H1 (cell line): ENCODE measurements around the gene TNFRSF13B. TPM values are rescaled to one million over a fixed set of nuclear protein-coding genes. Genes with fewer than 3 reads are reported as not detected.

Experiments used
- CTCF ChIA-PET: fragments of 300-600 bp; sonication (Branson Sonifier 250); formaldehyde crosslinking; loops from one replicate; lab custom pipeline; 2021; ENCODE audit not compliant: partially characterized antibody; lab: Charles Lee
- POLR2A ChIA-PET: fragments of 300-600 bp; sonication (Branson Sonifier 250); formaldehyde crosslinking; loops from one replicate; lab custom pipeline; 2021; ENCODE audit warnings: inconsistent platforms; ENCODE audit not compliant: partially characterized antibody; lab: Charles Lee
- DNase-seq, 2 experiments: peaks; one replicate each; pipeline versions ENCODE4 v3.0.0 to v3.0.0-alpha.2; 2010 to 2022; ENCODE audit warnings: low spot score in 2 of 2, low read depth in 1 of 2, mixed read lengths in 1 of 2
- FAIRE-seq: peaks from 2 replicates; lab custom pipeline; 2011; peaks lifted over from hg19 to GRCh38; lab: Jason Lieb, UNC
- H2AFZ ChIP-seq: 2 replicates; pipeline ENCODE4 v1.8.1; 2012; ENCODE audit warnings: low read length, inconsistent platforms
- H2AK5ac ChIP-seq: 2 replicates; pipeline ENCODE4 v1.6.1; 2013; ENCODE audit warnings: low read depth, low read length
- H2BK120ac ChIP-seq: replicated peaks from 2 replicates; pipeline ENCODE3; 2013; ENCODE audit warnings: low read depth, low read length, inconsistent platforms
- H2BK12ac ChIP-seq: 2 replicates; pipeline ENCODE4 v1.6.1; 2013; ENCODE audit warnings: low read depth, low read length
- H2BK15ac ChIP-seq: 2 replicates; pipeline ENCODE4 v1.6.1; 2013; ENCODE audit warnings: low read length
- H2BK20ac ChIP-seq: 2 replicates; pipeline ENCODE4 v1.6.1; 2013; ENCODE audit warnings: low read length
- H2BK5ac ChIP-seq: 2 replicates; pipeline ENCODE4 v1.6.1; 2013; ENCODE audit warnings: low read depth, low read length
- H3K14ac ChIP-seq: 2 replicates; pipeline ENCODE4 v1.6.1; 2013; ENCODE audit warnings: inconsistent platforms; ENCODE audit not compliant: insufficient read length
- H3K18ac ChIP-seq: 2 replicates; pipeline ENCODE4 v1.6.1; 2013; ENCODE audit warnings: low read length; ENCODE audit errors: extremely low read depth
- H3K23ac ChIP-seq: 2 replicates; pipeline ENCODE4 v1.6.1; 2013; ENCODE audit warnings: inconsistent platforms; ENCODE audit not compliant: insufficient read length
- H3K23me2 ChIP-seq: 2 replicates; pipeline ENCODE4 v1.6.1; 2013; ENCODE audit warnings: low read depth, low read length
- H3K27ac ChIP-seq: 2 replicates; pipeline ENCODE4 v1.6.1; 2011; ENCODE audit warnings: low read depth, low read length, inconsistent platforms
- H3K27me3 ChIP-seq, 4 experiments: replicated peaks in 1 of 4; 1 replicate in 1 of 4; 2 replicates in 3 of 4; pipeline versions ENCODE4 v1.6.1 to v1.8.1; 2011 to 2013; ENCODE audit warnings: low read length in 3 of 4, mild to moderate bottlenecking in 3 of 4, inconsistent platforms in 2 of 4, mixed read lengths in 2 of 4, moderate library complexity in 1 of 4; ENCODE audit not compliant: control insufficient read depth in 3 of 4, insufficient read depth in 3 of 4; ENCODE audit errors: extremely low read depth in 1 of 4
- H3K36me3 ChIP-seq, 4 experiments: 2 replicates each; pipeline versions ENCODE4 v1.6.1 to v1.8.1; 2011 to 2013; ENCODE audit warnings: mild to moderate bottlenecking in 4 of 4, low read length in 3 of 4, moderate library complexity in 2 of 4, control low read depth in 1 of 4, inconsistent platforms in 1 of 4; ENCODE audit not compliant: insufficient read depth in 4 of 4, control insufficient read depth in 2 of 4
- H3K4ac ChIP-seq: replicated peaks from 2 replicates; pipeline ENCODE3; 2013; ENCODE audit warnings: low read length, low read depth, mixed read lengths, inconsistent platforms; ENCODE audit not compliant: insufficient read length
- H3K4me1 ChIP-seq, 4 experiments: replicated peaks in 1 of 4; 1 replicate in 1 of 4; 2 replicates in 3 of 4; pipeline versions ENCODE4 v1.6.1 to v1.8.1; 2011 to 2013; ENCODE audit warnings: low read length in 3 of 4, inconsistent platforms in 2 of 4, mixed read lengths in 1 of 4; ENCODE audit not compliant: insufficient read depth in 4 of 4, control insufficient read depth in 3 of 4
- H3K4me2 ChIP-seq, 2 experiments: 2 replicates each; pipeline versions ENCODE4 v1.6.1 to v1.8.1; 2011 to 2013; ENCODE audit warnings: low read depth in 2 of 2, low read length in 2 of 2, control low read depth in 1 of 2, inconsistent platforms in 1 of 2, mild to moderate bottlenecking in 1 of 2; ENCODE audit not compliant: insufficient read depth in 1 of 2
- H3K4me3 ChIP-seq, 4 experiments: fragments of 200-600, 300-600 bp in 1 of 4; sonication (generic), shearing (Covaris generic), sonication (Bioruptor Twin) in 1 of 4; 2 replicates each; pipeline versions ENCODE4 v1.5.1 to v1.8.1; 2011 to 2016; ENCODE audit warnings: low read length in 4 of 4, low read depth in 3 of 4, control low read depth in 2 of 4, inconsistent platforms in 2 of 4, mild to moderate bottlenecking in 2 of 4, mixed read lengths in 1 of 4, moderate library complexity in 1 of 4; ENCODE audit not compliant: insufficient read depth in 2 of 4; ENCODE audit errors: extremely low read depth in 1 of 4
- H3K56ac ChIP-seq: replicated peaks from 2 replicates; pipeline ENCODE3; 2013; ENCODE audit warnings: low read depth, mild to moderate bottlenecking, mixed read lengths, low read length, inconsistent platforms; ENCODE audit not compliant: insufficient read length
- H3K79me1 ChIP-seq: 2 replicates; pipeline ENCODE4 v1.6.1; 2013; ENCODE audit warnings: low read depth, low read length, control low read depth
- H3K79me2 ChIP-seq, 2 experiments: 2 replicates each; pipeline versions ENCODE4 v1.6.1 to v1.8.1; 2012 to 2013; ENCODE audit warnings: low read length in 2 of 2, mild to moderate bottlenecking in 2 of 2, inconsistent platforms in 1 of 2; ENCODE audit not compliant: insufficient read depth in 2 of 2, control insufficient read depth in 1 of 2
- H3K9ac ChIP-seq, 4 experiments: replicated peaks in 1 of 4; 1 replicate in 1 of 4; 2 replicates in 3 of 4; pipeline versions ENCODE4 v1.6.1 to v1.8.1; 2011 to 2013; ENCODE audit warnings: low read depth in 3 of 4, low read length in 3 of 4, control low read depth in 2 of 4, mild to moderate bottlenecking in 2 of 4, moderate library complexity in 2 of 4, inconsistent platforms in 1 of 4; ENCODE audit errors: extremely low read depth in 1 of 4
- H3K9me3 ChIP-seq, 2 experiments: 2 replicates each; pipeline versions ENCODE4 v1.6.1 to v1.8.1; 2012 to 2013; ENCODE audit warnings: mild to moderate bottlenecking in 2 of 2, moderate library complexity in 2 of 2, control low read depth in 1 of 2, inconsistent platforms in 1 of 2, low read depth in 1 of 2, low read length in 1 of 2, mixed read lengths in 1 of 2; ENCODE audit not compliant: insufficient read depth in 2 of 2
- H4K20me1 ChIP-seq, 2 experiments: replicated peaks in 1 of 2; 2 replicates each; pipeline versions ENCODE3 to v1.8.1; 2011 to 2013; ENCODE audit warnings: inconsistent platforms in 2 of 2, low read length in 2 of 2, mild to moderate bottlenecking in 1 of 2; ENCODE audit not compliant: insufficient read depth in 2 of 2, control insufficient read depth in 1 of 2
- H4K5ac ChIP-seq: 2 replicates; pipeline ENCODE4 v1.6.1; 2013; ENCODE audit warnings: low read length, low read depth, mixed read lengths, inconsistent platforms; ENCODE audit not compliant: insufficient read length
- H4K8ac ChIP-seq: 2 replicates; pipeline ENCODE4 v1.8.0; 2013; ENCODE audit warnings: mild to moderate bottlenecking, moderate library complexity, low read length, inconsistent platforms; ENCODE audit not compliant: insufficient read depth; ENCODE audit errors: extremely low read depth
- H4K91ac ChIP-seq: replicated peaks from 2 replicates; pipeline ENCODE3; 2013; ENCODE audit warnings: low read length, mixed read lengths, inconsistent platforms; ENCODE audit not compliant: insufficient read length
- EP300 ChIP-seq, 2 experiments: IDR thresholded peaks; 1 replicate in 1 of 2; 2 replicates in 1 of 2; pipeline ENCODE4 v1.6.1; 2011 to 2012; ENCODE audit warnings: low read depth in 2 of 2, low read length in 2 of 2, mild to moderate bottlenecking in 2 of 2, borderline replicate concordance in 1 of 2, inconsistent platforms in 1 of 2, moderate library complexity in 1 of 2
- WGBS, 2 experiments: shearing (Covaris generic) in 1 of 2; methylation state at CpG; one replicate each; pipeline versions ENCODE4 v1.1.6 to v1.1.7; 2013 to 2015; ENCODE audit warnings: low lambda C conversion rate in 2 of 2, mixed read lengths in 2 of 2, inconsistent platforms in 1 of 2, low coverage in 1 of 2, missing lambda C conversion rate in 1 of 2; ENCODE audit not compliant: insufficient replicate concordance in 2 of 2, insufficient coverage in 1 of 2, insufficient read length in 1 of 2; ENCODE audit errors: extremely low coverage in 1 of 2, missing lambda C conversion rate in 1 of 2; 5-methylcytosine and 5-hydroxymethylcytosine counted together
- polyA plus RNA-seq, 7 experiments: library from polyadenylated mRNA; depleted of rRNA in 3 of 7; stranded (reverse) in 5 of 7; unstranded in 2 of 7; fragments of >200 nt in 5 of 7; fragments of 200-250 nt in 2 of 7; gene quantifications; 1 replicate in 5 of 7; 2 replicates in 1 of 7; 4 replicates in 1 of 7; pipeline versions ENCODE4 v1.2.1 to v1.2.3, GENCODE V29; 2011 to 2013; ENCODE audit warnings: missing spikeins in 2 of 7, mixed read lengths in 2 of 7
- total RNA-seq: library from RNA; stranded (reverse); fragmentation: NEBNext Ultra II Directional; extraction: Animal tissue kit (Norgen Biotek cat#: 25700); gene quantifications from 2 replicates; pipeline ENCODE4 v1.2.1, GENCODE V29; 2021

Gene TNFRSF13B
- total and polyA plus RNA-seq, 2 of the 8 experiments (the other 6 are each of a cell fraction or from before 2014, with no cell fraction given): not detected

DNA sequence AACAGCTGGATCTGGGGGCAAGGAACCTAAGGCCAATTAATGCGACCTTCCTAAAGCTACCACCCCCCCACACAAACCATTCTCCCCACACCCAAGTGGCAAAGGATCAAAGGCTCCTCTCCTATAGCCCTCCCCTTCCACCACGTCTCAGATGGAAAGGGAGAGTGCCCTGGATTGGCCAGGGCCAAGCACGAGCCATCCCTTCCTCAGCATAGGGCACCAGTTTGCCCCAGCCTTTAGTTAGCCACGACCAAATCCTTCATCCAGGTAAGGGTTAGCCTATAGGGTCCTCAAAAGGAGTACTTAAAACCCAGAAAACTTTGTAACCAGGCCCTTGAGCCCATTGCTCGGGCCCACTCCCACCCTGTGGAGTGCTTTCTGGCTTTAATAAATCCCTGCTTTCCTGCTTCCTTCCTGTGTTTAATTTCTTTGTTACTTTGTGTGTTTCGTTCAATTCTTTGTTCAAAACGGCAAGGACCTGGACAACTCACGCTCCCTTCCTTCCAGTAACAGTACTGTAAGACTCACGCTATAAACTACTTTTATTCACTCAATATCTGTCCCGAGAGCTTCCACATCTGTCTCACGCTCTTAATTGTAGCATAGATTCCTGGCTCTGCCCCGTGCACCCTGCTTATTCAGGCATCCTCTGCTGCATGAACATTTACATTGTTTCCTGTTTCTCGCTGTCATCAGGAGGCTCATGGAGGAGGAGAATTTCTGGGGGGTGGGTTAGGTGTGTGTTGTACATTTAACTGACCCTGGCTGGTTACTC is 62.3 kb downstream of the TNFRSF13B start:
- POLR2A ChIA-PET: no interaction called here
- peak in 1 of 2 experiments; percentile 44 for DNase-seq

More for the DNA sequence above, 62.3 kb downstream of the TNFRSF13B start:
- Histone ChIP-seq H3K4me3 (no peak overlapping the region), H2AFZ (peak overlapping the region; percentile 28; the same call in 1 of the 2 replicates), H3K23ac (no peak overlapping the region), H3K56ac (no peak overlapping the region), H3K4me1 (0 out of 7 replicates have a peak, but pooled peaks cover 0 to 2% (median 0%) of the 10 kb centered on the region in 4 experiments), H4K91ac (no peak overlapping the region), H3K4me2 (no peak overlapping the region), H2BK5ac (no peak overlapping the region), H4K8ac (no peak overlapping the region), H2BK12ac (no peak overlapping the region; the same call in 1 of the 2 replicates), H4K5ac (no peak overlapping the region), H3K79me2 (no peaks in the 10 kb centered on the region), H3K14ac (no peak overlapping the region), H3K18ac (no peak overlapping the region), H3K79me1 (no peaks in the 10 kb centered on the region), H3K9ac (no peak overlapping the region), H3K27me3 (no peaks in the 10 kb centered on the region), H2BK120ac (no peak overlapping the region), H3K9me3 (no peaks in the 10 kb centered on the region), H4K20me1 (no peaks in the 10 kb centered on the region), H3K4ac (no peak overlapping the region), H3K36me3 (no peaks in the 10 kb centered on the region), H2BK15ac (no peak overlapping the region), H3K23me2 (no peaks in the 10 kb centered on the region), H2BK20ac (no peak overlapping the region), H2AK5ac (no peak overlapping the region), H3K27ac (no peak overlapping the region)
- peak; percentile 36 for FAIRE-seq
- CTCF ChIA-PET: interaction anchor here (1.2 kb wide), 1 partner anchor 82 kb away, joined by 3 read pairs; no protein-coding TSS in a partner anchor
- WGBS, 2 experiments: 73% methylated on average over 13 of the region's 13 CpGs; no CpG with 5 or more reads in 1 of the 2 experiments
- no peak for TF ChIP-seq EP300 (IDR thresholded peaks at IDR 0.05; ENCODE audit: borderline replicate concordance in 1 of 2, low read depth in 2 of 2, low read length in 2 of 2)
- TF ChIP-seq, all 59 proteins: peak for 0
